Measurements from ENCODE around the gene NAV2.

The NAV2 gene

DNA sequence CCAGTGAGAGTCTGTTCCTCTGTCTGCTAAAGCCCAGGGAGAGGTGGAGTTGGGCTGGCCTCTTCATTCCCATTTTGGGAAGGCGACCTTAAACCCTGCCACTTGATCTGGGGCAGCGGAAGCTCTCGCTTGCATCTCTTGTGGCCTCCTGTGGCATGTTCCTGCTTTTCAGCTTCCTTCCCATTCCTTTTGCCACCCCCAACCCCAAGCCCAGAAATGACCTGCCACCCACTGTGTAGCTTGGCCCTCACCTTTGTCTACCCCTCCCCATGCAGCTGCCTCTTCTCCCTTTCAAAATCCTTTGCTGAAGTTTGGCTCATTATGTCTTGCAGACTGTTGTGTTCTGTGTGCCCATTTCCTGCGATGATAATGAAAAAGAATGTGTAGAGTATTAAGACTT lies 337.4 kb downstream of the NAV2 start:
- H3K4me3 ChIP-seq (ENCODE audit: low read depth, low read length), result no peak overlapping the region
- DNase-seq (ENCODE audit: low read depth), result no peak
- TF ChIP-seq POLR2A (IDR thresholded peaks at IDR 0.05; ENCODE audit: extremely low read depth, insufficient read length) (no peak), MYC (IDR thresholded peaks at IDR 0.05; ENCODE audit: low read depth, low read length) (no peak)
- TF ChIP-seq, protein P1, sequence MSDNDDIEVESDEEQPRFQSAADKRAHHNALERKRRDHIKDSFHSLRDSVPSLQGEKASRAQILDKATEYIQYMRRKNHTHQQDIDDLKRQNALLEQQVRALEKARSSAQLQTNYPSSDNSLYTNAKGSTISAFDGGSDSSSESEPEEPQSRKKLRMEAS (IDR thresholded peaks at IDR 0.05; ENCODE audit: low read depth, low read length), result no peak
- TF ChIP-seq, protein P2, sequence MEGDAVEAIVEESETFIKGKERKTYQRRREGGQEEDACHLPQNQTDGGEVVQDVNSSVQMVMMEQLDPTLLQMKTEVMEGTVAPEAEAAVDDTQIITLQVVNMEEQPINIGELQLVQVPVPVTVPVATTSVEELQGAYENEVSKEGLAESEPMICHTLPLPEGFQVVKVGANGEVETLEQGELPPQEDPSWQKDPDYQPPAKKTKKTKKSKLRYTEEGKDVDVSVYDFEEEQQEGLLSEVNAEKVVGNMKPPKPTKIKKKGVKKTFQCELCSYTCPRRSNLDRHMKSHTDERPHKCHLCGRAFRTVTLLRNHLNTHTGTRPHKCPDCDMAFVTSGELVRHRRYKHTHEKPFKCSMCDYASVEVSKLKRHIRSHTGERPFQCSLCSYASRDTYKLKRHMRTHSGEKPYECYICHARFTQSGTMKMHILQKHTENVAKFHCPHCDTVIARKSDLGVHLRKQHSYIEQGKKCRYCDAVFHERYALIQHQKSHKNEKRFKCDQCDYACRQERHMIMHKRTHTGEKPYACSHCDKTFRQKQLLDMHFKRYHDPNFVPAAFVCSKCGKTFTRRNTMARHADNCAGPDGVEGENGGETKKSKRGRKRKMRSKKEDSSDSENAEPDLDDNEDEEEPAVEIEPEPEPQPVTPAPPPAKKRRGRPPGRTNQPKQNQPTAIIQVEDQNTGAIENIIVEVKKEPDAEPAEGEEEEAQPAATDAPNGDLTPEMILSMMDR (IDR thresholded peaks at IDR 0.05; ENCODE audit: low read depth, low read length), result no peak

DNA sequence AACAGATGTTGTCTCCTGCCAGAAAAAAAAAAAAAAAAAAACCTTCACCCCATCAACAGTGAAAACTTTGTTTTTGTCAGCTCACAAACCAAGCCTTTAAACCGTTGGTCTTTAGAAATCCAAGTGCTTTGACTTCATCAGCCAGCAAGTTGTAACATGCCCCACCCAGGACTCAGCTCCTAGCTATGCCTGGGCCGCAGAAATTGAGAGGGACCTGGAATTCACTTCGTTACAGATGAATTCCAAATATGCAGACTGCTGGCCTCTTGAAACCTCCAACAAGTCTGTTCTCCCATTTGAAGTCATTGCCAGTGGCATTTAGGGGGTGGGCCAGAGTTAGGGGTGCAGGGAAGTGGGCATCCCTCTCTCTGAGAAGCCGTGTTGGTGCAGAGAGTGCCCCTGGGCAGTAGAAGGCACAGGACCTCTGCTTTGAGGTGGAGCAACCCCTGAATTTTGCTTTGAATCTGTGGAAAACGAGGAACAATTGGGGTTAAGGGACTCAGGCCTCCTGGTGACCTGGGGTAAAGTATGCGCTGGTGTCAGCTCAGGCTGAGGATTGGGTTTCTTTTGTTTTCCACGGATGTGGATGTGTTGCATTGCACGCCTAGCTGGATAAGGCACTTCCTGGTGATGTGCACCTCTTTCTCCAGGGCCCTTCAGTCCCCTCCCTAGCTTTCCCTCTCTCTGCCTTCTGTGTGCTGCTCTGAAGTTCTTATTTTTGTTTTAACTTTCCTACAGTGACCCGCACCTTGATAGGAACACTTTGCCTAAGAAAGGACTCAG lies 338.1 kb downstream of the NAV2 start:
- TF ChIP-seq, protein P1 (IDR thresholded peaks at IDR 0.05; ENCODE audit: low read depth, low read length), result no peak
- TF ChIP-seq, protein P2 (IDR thresholded peaks at IDR 0.05; ENCODE audit: low read depth, low read length), result no peak
- TF ChIP-seq MYC (IDR thresholded peaks at IDR 0.05; ENCODE audit: low read depth, low read length) (no peak), POLR2A (IDR thresholded peaks at IDR 0.05; ENCODE audit: extremely low read depth, insufficient read length) (no peak)
- DNase-seq (ENCODE audit: low read depth), result no peak
- H3K4me3 ChIP-seq (ENCODE audit: low read depth, low read length), result no peak overlapping the region

DNA sequence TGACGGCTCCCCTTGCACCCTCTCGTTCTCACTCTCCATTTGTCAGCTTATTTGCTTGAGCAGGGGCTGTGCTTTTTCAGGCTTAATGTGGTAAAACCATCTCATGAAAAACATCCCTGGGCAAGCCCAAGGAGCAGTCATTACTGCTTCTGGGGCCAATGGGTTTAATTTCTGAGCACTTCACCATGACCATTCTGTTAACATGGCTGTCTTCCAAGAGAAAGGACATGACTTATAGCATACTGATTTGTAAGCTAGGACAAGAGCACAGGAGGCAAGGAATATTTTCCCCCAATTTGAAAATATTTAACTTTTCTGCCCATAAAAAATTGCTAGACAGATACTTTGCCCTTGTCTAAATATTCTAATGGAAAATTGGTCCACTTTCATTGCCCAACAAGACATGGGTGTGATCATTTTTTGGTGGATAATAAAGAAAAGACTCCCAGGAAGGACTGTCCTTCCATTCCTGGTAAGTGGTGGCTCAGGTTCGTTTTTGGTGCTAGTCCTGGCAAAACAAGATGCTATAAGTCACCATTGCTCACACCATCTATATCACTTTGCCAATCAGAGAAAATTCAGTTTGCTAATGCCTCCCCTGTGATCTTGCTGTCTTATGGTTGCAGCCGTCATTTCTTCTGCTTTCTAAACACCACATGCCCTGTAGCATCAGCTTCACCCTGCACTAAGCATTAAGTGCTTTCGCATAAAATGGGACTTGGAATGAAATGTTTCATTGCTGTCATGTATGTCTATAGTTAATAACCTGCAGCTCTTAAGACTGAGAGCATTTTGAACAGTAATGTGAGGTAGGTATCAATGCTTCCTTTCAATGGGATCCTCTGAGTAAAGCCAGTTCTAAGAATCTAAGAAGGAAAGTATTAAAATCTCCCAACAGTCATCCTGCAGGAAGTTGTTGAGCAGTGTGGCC lies 339.1 kb downstream of the NAV2 start:
- H3K4me3 ChIP-seq (ENCODE audit: low read depth, low read length), result no peak overlapping the region
- no peak for TF ChIP-seq POLR2A (IDR thresholded peaks at IDR 0.05; ENCODE audit: extremely low read depth, insufficient read length)
- TF ChIP-seq, protein P1 (IDR thresholded peaks at IDR 0.05; ENCODE audit: low read depth, low read length), result no peak
- TF ChIP-seq MYC (IDR thresholded peaks at IDR 0.05; ENCODE audit: low read depth, low read length), result no peak
- TF ChIP-seq, protein P2 (IDR thresholded peaks at IDR 0.05; ENCODE audit: low read depth, low read length), result no peak
- no peak for DNase-seq (ENCODE audit: low read depth)

DNA sequence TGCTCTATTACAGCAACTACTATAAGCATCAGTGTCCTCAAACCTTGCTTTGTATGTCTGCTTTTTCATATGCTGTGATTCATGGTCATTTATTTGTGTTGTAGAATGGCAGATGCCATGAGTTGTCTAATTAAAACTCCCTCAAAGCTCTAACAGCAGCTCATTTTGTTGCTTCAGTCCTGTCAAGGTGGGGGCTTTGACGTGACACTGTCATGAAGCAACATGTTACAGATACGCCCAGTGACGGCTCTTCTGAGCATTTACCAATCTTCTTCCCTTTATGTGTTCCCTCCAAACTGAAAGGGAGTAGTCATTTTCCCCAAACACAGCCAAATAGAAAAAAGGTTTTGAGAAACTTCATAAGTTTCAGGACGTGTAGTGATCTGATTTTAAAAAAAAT lies 340.9 kb downstream of the NAV2 start:
- no peak overlapping the region for H3K4me3 ChIP-seq (ENCODE audit: low read depth, low read length)
- TF ChIP-seq MYC (IDR thresholded peaks at IDR 0.05; ENCODE audit: low read depth, low read length) (no peak), POLR2A (IDR thresholded peaks at IDR 0.05; ENCODE audit: extremely low read depth, insufficient read length) (no peak)
- TF ChIP-seq, protein P2 (IDR thresholded peaks at IDR 0.05; ENCODE audit: low read depth, low read length), result no peak
- TF ChIP-seq, protein P1 (IDR thresholded peaks at IDR 0.05; ENCODE audit: low read depth, low read length), result no peak
- DNase-seq (ENCODE audit: low read depth), result no peak

DNA sequence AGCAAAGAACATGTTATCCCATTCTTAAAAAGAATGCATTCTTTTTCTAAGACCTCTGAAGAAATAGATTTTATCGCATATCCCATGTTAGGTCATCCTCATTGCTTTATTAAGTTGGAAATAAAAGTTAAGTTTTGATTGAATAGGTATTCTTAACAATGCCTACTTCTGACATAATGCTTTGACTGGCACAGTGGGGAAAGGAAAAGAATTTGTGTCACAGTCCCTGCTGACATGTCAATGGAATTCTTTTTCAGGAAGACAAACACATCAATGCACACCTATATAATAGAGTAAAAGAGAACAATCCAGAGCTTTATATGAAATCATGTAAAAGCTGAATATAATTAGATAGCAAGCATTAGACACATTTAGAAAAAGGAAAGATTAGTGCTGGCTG lies 341.9 kb downstream of the NAV2 start:
- no peak for DNase-seq (ENCODE audit: low read depth)
- TF ChIP-seq, protein P1 (IDR thresholded peaks at IDR 0.05; ENCODE audit: low read depth, low read length), result no peak
- TF ChIP-seq POLR2A (IDR thresholded peaks at IDR 0.05; ENCODE audit: extremely low read depth, insufficient read length) (no peak), MYC (IDR thresholded peaks at IDR 0.05; ENCODE audit: low read depth, low read length) (no peak)
- TF ChIP-seq, protein P2 (IDR thresholded peaks at IDR 0.05; ENCODE audit: low read depth, low read length), result no peak

More for the DNA sequence above, 341.9 kb downstream of the NAV2 start:
- no peak overlapping the region for H3K4me3 ChIP-seq (ENCODE audit: low read depth, low read length)

All from NB4 (cell line).